SK-N-SH treated with all-trans-retinoic acid at 6 μM for 48 hours (cell line): ENCODE data around the gene PPY.

Experiments
- ARNTL ChIP-seq: fragments of 450-650 bp; formaldehyde crosslinking; IDR thresholded peaks from 2 replicates; pipeline ENCODE4 v1.5.0; 2020; ENCODE audit warnings: low read depth, mild to moderate bottlenecking, moderate library complexity, borderline replicate concordance
- BACH2 ChIP-seq: fragments of 250-450 bp; sonication (Bioruptor Pico); IDR thresholded peaks from 2 replicates; pipeline ENCODE4 v1.9.0; 2021; ENCODE audit warnings: mild to moderate bottlenecking, borderline replicate concordance
- CREB5 ChIP-seq: fragments of 250-450 bp; sonication (Bioruptor Pico); IDR thresholded peaks from 2 replicates; pipeline ENCODE4 v1.5.1; 2020; ENCODE audit warnings: low read depth, mild to moderate bottlenecking, moderate library complexity
- CSDC2 ChIP-seq: fragments of 250-450 bp; sonication (Bioruptor Pico); IDR thresholded peaks from 2 replicates; pipeline ENCODE4 v1.5.0; 2020; ENCODE audit warnings: mild to moderate bottlenecking, moderate library complexity
- CSRNP3 ChIP-seq: fragments of 250-450 bp; sonication (Bioruptor Pico); IDR thresholded peaks from 2 replicates; pipeline ENCODE4 v1.5.1; 2021; ENCODE audit warnings: mild to moderate bottlenecking, moderate library complexity
- ESRRG ChIP-seq: fragments of 250-450 bp; sonication (Bioruptor Pico); IDR thresholded peaks from 2 replicates; pipeline ENCODE4 v1.6.1; 2021; ENCODE audit warnings: mild to moderate bottlenecking
- GLIS3 ChIP-seq: fragments of 250-450 bp; sonication (Bioruptor Pico); IDR thresholded peaks from 2 replicates; pipeline ENCODE4 v1.5.0; 2020; ENCODE audit warnings: mild to moderate bottlenecking, moderate library complexity
- PATZ1 ChIP-seq: fragments of 250-450 bp; sonication (Bioruptor Pico); IDR thresholded peaks from 2 replicates; pipeline ENCODE4 v1.8.0; 2020; ENCODE audit warnings: mild to moderate bottlenecking, moderate library complexity, borderline replicate concordance
- POU6F1 ChIP-seq: fragments of 250-450 bp; sonication (Bioruptor Pico); IDR thresholded peaks from 2 replicates; pipeline ENCODE4 v1.8.0; 2021; ENCODE audit warnings: low read depth, mild to moderate bottlenecking, moderate library complexity, borderline replicate concordance
- PPARA ChIP-seq: fragments of 250-450 bp; sonication (Bioruptor Pico); IDR thresholded peaks from 2 replicates; pipeline ENCODE4 v1.5.0; 2020; ENCODE audit warnings: mild to moderate bottlenecking, borderline replicate concordance
- RARB ChIP-seq: fragments of 250-450 bp; sonication (Bioruptor Pico); IDR thresholded peaks from 2 replicates; pipeline ENCODE4 v1.8.0; 2021; ENCODE audit warnings: mild to moderate bottlenecking, moderate library complexity
- ZC3H10 ChIP-seq: fragments of 250-450 bp; sonication (Bioruptor Pico); IDR thresholded peaks from 2 replicates; pipeline ENCODE4 v1.5.1; 2021; ENCODE audit warnings: mild to moderate bottlenecking, moderate library complexity
- ZFP30 ChIP-seq: fragments of 450-650 bp; formaldehyde crosslinking; IDR thresholded peaks from 2 replicates; pipeline ENCODE4 v1.5.0; 2022; ENCODE audit warnings: mild to moderate bottlenecking, moderate library complexity
- ZNF565 ChIP-seq: fragments of 450-650 bp; formaldehyde crosslinking; conservative IDR thresholded peaks from 2 replicates; pipeline ENCODE4 v1.5.0; 2020; ENCODE audit warnings: low read depth, mild to moderate bottlenecking, moderate library complexity

- TF ChIP-seq CSDC2 (CRISPR knock-in tag) = no peak
- no peak for TF ChIP-seq GLIS3 (CRISPR knock-in tag)
- no peak for TF ChIP-seq ZNF565 (CRISPR knock-in tag)
- TF ChIP-seq ESRRG (CRISPR knock-in tag) = no peak
- TF ChIP-seq CSRNP3 (CRISPR knock-in tag) = no peak
- no peak for TF ChIP-seq ARNTL (CRISPR knock-in tag)
- no peak for TF ChIP-seq ZFP30 (CRISPR knock-in tag)
- TF ChIP-seq POU6F1 (CRISPR knock-in tag) = no peak
- no peak for TF ChIP-seq ZC3H10 (CRISPR knock-in tag)
- no peak for TF ChIP-seq PPARA (CRISPR knock-in tag)
- TF ChIP-seq PATZ1 (CRISPR knock-in tag) = no peak
- no peak for TF ChIP-seq CREB5 (CRISPR knock-in tag)
- TF ChIP-seq RARB (CRISPR knock-in tag) = no peak
- TF ChIP-seq BACH2 (CRISPR knock-in tag) = no peak
These were observed 44.1 kb upstream of the PPY start for GRCh38 chr17:43986225-43986981.
